NCI-H82 treated with DMSO at 0.1 percent for 48 hours (cell line): ENCODE results near the gene NACC1.

ENCODE experiments used
- DNase-seq: peaks from one replicate; lab custom pipeline; 2025; ENCODE audit not compliant: unreplicated experiment; lab: John Stamatoyannopoulos, UW

The NACC1 gene

GRCh38 chr19:13117772-13118423, at the start of gene NACC1:
Gene NACC1 (plus strand): TSS chr19:13118264. CDS start chr19:13135208, 16,944 bp downstream.
- DNase-seq: peak; percentile 89

GRCh38 chr19:13069415-13070359, 48.4 kb upstream of the NACC1 start:
- DNase-seq: no peak

DNA sequence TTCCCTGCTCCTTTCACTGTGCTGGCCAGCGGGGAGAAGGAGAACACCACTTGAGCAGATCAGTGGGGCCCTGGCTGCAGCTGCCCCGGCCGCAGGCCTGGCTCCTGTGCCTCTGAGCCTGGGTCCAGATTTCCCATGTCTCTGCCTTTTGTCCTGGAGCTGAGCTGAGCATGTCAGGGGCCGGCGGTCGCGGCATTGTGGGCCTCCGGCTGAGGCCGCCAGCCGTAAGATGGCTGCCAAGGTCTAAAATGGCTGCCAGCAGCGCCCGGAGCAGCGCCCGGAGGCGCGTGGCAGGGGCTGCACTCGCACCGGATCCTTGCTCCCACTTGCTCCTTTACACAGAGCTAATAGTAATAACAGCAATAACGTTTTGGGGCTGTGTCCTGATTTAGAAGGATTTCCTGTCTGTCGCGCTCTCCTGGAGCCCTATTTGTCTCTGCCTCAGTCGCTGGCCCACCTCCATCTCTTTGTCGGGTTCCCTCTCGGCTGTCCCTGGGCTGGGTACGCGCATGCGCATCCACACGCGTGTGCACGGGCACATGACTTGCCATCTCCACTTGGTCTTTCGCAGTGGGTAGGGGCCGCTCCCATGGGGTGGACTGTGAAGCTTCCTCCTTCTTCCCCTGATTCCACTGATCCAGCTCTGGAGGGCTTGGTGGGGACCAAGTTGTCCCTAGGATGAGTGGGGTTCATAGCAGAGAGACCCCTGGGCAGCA, 47.5 kb upstream of the NACC1 start:
- DNase-seq: no peak

GRCh38 chr19:13071444-13072187, 46.4 kb upstream of the NACC1 start:
- no peak for DNase-seq

DNA sequence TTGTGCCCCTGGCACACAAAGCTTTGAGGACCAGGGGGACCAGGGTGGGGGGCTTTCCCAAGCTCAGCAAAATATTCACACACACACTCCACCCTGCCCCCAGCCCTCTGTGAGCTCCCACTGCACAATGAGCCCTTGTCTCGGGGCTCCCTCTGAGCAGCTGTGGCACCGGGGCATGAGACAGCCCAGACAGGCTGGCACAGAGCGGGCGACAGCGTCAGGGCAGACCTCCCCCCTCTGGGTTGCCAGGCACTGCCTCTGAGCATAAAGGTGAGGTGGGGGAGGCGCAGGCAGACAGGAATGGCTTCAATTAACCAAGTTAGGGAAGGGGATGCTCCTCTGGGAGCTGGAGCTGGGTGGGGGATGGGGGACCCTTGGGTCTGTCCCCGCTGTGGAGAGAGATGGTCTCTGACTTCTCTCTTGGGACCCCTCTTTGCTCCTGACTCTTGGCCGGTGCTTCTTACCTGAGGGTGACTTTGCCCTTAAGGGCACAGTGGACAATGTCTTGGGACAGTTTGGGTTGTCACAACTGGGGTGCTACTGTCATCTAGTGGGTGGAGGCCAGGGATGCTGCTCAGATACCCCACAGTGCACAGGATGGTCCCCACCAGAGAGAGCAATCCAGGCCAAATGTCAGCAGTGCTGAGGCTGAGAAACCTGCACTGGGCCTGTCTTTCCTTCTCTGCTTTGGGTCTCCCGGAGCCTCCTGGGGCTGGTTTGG, 45.7 kb upstream of the NACC1 start:
- no peak for DNase-seq

DNA sequence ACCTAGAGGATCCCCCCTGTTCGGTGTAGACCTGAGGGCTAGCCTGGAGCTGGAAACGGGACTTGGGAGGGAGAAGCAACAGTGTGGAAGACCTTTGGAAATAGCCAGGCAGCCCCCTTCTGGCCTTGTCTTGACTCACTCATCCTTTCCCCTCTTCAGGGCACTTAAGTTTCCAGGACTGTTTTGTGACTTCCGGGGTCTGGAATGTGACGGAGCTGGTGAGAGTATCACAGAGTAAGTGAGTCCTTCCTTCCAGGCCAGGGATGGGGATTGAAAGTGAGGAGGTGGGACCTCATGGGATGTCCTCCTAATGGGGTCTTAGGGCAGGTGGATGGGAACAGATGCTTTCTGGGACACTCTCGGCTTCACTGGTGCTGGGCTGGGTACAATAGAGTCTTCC, 44.8 kb upstream of the NACC1 start:
- no peak for DNase-seq

DNA sequence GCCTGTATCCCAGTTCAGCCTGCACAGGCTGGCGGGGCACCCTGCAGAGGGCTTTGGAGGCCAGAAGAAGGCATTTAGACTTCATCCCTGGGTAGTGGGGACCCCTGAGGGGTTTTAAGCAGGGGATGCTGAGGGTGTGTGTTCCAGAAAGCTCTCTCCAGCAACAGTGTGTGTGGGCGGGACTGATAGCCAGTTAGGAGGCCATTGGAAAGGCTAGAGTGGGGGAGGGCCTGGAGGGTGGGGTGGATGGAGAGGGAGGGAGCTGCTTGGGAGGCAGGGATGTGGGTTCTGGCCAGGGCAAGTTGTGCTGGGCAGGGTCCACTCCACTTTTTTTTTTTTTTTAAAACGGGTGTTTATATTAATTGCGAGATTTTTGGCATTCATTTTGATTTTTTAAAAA, 43.7 kb upstream of the NACC1 start:
- DNase-seq: no peak

- no peak for DNase-seq
Observed at GRCh38 chr19:13076320-13076719, 41.7 kb upstream of the NACC1 start.

DNA sequence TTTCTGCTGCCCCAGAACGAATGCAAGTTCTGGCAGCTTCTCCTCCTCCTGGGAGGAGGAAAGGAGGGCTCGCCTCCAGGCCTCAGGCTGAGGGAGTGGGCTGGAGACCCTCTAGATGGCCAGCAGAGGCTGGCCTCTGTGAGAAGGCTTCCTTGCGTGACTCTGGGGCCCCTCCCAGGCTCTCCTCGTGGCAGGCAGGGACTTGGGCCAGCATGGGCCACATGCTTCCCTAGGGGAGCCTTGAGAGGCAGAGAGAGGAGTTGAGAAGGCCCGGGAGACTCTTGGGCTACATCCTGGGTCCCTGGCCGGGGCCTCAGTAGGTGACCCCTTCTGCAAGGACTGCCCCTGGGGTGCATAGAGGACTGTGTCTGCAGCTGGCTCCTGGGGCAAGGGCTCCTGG, 41.3 kb upstream of the NACC1 start:
- no peak for DNase-seq

DNA sequence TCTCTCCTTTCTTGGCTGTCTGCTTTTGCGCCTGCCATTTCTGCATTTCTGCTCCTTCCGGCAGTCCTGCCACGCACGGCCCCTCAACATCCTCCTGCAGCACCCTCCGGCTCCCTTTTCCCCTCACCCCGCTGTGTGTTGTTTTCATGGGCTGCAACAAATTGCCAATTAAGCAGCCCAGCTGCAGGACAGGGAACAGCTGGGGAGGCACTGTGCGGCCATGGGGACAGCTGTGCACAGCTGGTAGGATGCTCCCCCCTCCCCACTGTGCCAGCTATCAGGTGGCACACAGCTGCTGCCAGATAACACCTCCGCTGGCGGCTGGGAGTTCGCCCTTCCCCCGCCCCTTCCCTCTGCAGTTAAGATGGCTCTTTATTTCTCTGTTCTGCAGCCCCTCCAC, 40.8 kb upstream of the NACC1 start:
- no peak for DNase-seq

DNA sequence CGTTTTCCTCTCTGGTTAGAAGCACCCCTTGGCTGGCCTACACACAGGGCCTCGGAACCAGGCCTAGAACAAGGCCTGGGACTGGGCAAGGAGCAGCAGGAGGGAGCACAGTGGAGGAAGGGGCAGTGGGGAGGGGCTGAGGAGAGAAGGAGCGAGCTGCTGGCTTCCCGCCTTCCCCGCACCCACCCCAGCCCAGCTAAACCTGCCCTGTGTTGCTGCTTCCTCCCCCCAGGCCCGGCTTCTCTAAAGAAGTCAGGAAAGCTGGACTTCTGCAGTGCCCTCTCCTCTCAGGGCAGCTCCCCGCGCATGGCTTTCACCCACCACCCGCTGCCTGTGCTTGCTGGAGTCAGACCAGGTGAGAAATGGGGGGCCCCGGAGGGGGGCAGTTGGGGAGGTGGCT, 39.7 kb upstream of the NACC1 start:
- DNase-seq: no peak

DNA sequence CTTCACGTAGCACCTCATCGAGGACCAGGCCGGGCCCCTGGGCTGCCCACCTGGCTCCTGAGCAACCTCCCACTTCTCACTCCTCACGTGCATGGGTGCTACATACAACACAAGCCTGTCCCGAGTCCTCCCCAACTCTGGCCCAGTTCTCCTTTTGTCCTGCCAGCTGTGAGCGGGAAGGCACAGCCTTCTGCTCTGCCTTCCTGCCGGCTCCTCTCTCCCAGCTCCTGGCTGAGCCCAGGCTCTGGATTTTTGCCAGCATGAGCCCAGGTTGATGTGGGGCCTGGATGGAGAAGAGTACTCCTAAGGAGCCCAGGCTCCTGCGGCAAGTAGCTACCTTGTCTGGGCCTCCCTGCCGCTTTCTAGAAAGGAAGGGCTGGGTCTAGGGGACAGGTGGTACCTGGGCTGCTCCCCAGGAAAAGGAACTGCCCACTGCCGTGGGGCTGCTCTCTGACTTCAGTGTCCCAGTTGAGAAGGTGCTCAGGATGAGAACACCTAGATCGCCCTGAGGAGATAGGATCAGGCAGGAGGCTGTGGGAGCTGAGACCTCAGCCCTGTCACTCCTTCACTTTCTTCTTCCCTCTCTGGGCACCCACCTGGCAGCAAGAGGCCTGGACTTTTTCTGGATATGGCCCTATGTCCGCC, 39.0 kb upstream of the NACC1 start:
- DNase-seq: no peak

- no peak for DNase-seq
Observed at GRCh38 chr19:13079542-13079986, 38.5 kb upstream of the NACC1 start.

DNA sequence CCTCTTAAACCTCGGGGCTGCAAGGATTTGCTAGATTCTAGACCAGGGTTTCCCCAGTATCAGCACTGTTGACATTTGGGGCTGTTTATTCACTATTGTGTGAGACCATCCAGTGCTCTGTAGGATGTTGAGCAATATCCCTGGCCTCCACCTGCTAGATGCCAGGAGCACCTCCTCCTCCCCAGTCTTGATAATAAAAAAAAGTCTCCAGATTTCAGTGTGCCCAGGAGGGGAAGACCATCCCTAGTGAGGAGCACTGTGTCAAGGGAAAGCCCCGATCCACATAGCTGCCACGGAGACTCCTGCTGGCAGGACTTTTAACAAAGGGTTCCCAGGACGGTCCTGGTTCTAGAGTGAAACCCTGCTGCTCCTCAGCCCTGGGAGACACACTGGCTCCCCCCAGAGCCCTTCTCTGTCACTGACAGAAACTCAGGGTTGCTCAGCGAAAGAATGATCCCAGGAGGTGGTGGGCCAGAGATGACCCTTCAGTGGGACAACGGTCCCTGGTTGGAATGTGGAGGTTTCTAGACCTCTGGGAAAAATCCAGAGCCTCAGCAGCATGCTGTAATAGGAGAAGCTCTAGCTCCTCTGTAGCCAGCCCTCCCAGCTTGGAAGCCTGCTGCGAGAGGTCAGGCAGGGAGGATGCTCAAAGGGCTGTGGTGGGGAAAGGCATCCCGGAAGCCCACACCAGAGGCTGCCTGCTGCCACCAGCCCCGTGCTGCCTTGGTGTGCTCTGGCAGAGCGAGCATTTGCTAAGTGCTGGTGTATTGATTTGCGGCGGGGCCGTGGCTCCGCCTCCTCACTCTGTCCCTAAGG, 35.7 kb upstream of the NACC1 start:
- peak; percentile 36 for DNase-seq

- DNase-seq: no peak
Observed at GRCh38 chr19:13083008-13083404, 35.1 kb upstream of the NACC1 start.

- DNase-seq: no peak
Observed at GRCh38 chr19:13083627-13084026, 34.4 kb upstream of the NACC1 start.

DNA sequence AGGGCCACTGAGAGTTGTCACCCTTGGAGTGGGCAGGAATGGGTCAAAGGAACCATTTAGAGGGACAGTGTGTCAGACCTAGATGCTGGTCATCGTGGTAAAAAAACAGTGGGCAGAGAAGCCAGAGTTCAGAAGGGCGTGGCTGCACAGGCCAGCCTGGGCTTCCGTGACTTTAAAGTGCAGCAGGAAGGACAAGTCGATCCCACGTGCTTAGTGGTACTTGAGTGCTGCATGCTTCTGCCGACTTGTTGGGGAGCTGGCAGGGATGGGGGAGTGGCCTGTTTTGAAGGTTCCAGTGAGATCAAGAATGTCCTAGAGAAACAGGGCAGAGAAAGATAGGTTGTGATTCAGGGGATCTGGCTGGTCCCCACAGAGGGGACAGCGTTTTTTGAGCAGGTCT, 32.4 kb upstream of the NACC1 start:
- no peak for DNase-seq

GRCh38 chr19:13086341-13086740, 31.7 kb upstream of the NACC1 start:
- DNase-seq: no peak

DNA sequence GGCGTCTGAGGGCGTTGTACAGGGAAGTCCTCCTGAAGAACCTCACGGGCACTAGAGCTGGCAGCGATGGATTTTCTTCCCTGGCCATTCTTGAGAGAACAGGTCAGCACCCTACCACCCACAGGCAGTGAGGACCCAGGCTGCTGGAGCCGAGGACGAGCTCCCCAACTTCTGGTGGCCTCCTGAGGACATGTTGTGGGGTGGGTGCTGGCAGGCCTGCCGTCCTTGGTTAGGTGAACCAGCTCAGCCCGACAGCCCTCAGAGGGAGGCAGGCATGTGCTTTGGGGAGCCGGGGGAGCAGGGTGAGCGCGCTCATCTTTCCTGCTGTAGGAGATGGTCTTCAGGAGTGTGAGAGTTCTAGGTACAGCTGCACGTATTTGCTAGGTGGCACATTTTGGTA, 30.8 kb upstream of the NACC1 start:
- DNase-seq: no peak
